Esophagus muscularis mucosa (tissue), 4 donors: Measurements from ENCODE around the gene OR6B2. TPM values are rescaled to one million over a fixed set of nuclear protein-coding genes. Genes with fewer than 3 reads are reported as not detected.

Source experiments
- DNase-seq: peaks from one replicate; pipeline ENCODE4 v3.0.0-alpha.2; 2017; ENCODE audit errors: extremely low spot score
- H3K27ac ChIP-seq, 4 donors: fragments of 200-600 bp; sonication (generic); replicated peaks in 1 of 4; 1 replicate in 3 of 4; 2 replicates in 1 of 4; pipeline ENCODE4 v1.5.1; 2016 to 2019; ENCODE audit warnings: mild to moderate bottlenecking in 1 of 4
- H3K27me3 ChIP-seq, 4 donors: fragments of 200-600 bp; sonication (generic); one replicate each; pipeline versions ENCODE4 v1.5.1 to v1.6.0; 2016 to 2019
- H3K36me3 ChIP-seq, 4 donors: fragments of 200-600 bp; sonication (generic); one replicate each; pipeline ENCODE4 v1.5.1; 2016 to 2019
- H3K4me1 ChIP-seq, 4 donors: fragments of 200-600 bp; sonication (generic); one replicate each; pipeline ENCODE4 v1.5.1; 2016 to 2019
- H3K4me3 ChIP-seq, 4 donors: fragments of 200-600 bp; sonication (generic); 1 replicate in 2 of 4; 2 replicates in 2 of 4; pipeline ENCODE4 v1.5.1; 2016 to 2019; ENCODE audit warnings: mild to moderate bottlenecking in 4 of 4, moderate library complexity in 1 of 4
- H3K9me3 ChIP-seq, 4 donors: fragments of 200-600 bp; sonication (generic); 1 replicate in 3 of 4; 2 replicates in 1 of 4; pipeline ENCODE4 v1.5.1; 2016 to 2019
- EP300 ChIP-seq: sonication (generic); formaldehyde crosslinking; IDR thresholded peaks from one replicate; pipeline ENCODE4 v1.6.1; 2017; ENCODE audit warnings: antibody characterized with exemption
- POLR2A ChIP-seq: fragments of 450-650 bp; IDR thresholded peaks from one replicate; pipeline ENCODE4 v1.6.1; 2017; ENCODE audit warnings: antibody characterized with exemption, moderate library complexity, mild to moderate bottlenecking, low read depth
- POLR2AphosphoS5 ChIP-seq, 2 donors: sonication (generic); formaldehyde crosslinking; IDR thresholded peaks; one replicate each; pipeline ENCODE4 v1.6.1; 2017; ENCODE audit warnings: antibody characterized with exemption in 2 of 2
- WGBS: methylation state at CpG from one replicate; pipeline ENCODE4 v1.1.5; 2018; 5-methylcytosine and 5-hydroxymethylcytosine counted together
- intact Hi-C: fragments of 100-400 bp; cut with DNase I; formaldehyde crosslinking; loops from one replicate; pipeline ENCODE4 v1.15.1; 2023
- total RNA-seq, 4 donors: library from RNA; depleted of rRNA; stranded (reverse); fragments of >200 nt; gene quantifications; one replicate each; pipeline versions ENCODE4 v1.1.0 to v1.2.1, GENCODE V29; 2016
- TF ChIP-seq, protein P1 (sequence below), 3 experiments: fragments of 200-600 bp in 2 of 3; fragments of 450-650 bp in 1 of 3; sonication (generic) in 2 of 3; IDR thresholded peaks; one replicate each; pipeline ENCODE4 v1.5.1; 2017 to 2019; ENCODE audit warnings: antibody characterized with exemption in 3 of 3, mild to moderate bottlenecking in 2 of 3, moderate library complexity in 1 of 3

OR6B2 gene
- total RNA-seq, 4 donors from 2014 or later = not detected

DNA sequence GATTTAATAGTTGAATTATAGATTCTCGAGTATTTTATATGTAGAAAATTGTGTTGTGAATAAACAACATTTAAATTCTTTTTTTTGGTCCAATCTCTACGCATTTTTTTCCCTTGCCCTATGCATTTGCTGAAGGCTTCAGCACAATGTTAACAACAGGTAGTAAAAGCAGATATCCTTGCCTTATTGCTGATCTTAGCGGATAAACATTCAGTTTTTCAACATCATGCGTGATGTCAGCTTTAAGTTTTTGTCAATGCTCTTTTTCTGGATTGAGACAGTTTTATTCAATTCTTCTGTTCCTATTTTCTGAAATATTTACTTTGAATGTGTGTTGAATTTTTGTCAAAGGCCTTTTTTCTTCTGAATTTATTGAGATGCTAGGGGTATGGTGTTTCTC lies 34.7 kb upstream of the OR6B2 start:
- no peak overlapping the region for H3K27ac ChIP-seq
- peaks cover 0 to 14% (median 4%) of the 10 kb centered on the region in 4 donors for H3K9me3 ChIP-seq
- H3K27me3 ChIP-seq = no peaks in the 10 kb centered on the region
- no peaks in the 10 kb centered on the region for H3K4me1 ChIP-seq
- no peak for DNase-seq
- intact Hi-C loops = no loop called here
- 88% methylated on average over 4 of the region's 4 CpGs for WGBS
- no peak for TF ChIP-seq POLR2AphosphoS5 (IDR thresholded peaks at IDR 0.05)
- no peak for TF ChIP-seq POLR2A
- no peaks in the 10 kb centered on the region for H3K36me3 ChIP-seq
- H3K4me3 ChIP-seq = no peak overlapping the region

DNA sequence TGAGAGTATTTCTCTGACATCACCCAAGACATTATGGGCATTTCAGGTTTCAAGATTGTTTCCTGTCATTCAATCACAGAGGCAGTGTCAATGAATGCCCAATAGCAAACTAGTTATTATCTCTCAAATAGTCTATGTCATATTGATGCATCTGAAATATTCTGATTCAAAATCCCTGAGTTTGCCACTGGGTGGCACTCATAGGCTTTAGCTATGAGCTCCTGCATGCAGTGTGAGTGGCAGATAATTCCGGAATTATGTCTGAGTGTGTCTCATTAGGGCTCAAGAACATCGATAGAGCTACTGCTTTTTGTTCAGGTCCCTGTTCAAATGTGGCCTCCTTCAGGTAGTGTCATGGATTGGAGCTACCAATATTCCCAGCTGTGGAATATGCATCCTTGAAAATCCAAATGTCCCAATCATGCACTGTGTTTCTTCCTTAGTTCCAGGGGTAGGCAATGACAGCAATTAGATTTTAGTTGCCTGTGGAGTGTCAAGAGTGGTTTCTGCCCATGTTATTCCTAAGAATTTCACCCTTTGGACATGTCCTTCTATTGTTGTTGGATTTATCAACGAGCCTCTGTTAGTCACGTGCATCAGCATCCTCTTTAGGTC lies 30.9 kb upstream of the OR6B2 start:
- Histone ChIP-seq H3K4me3 (no peak overlapping the region), H3K27ac (no peak overlapping the region), H3K4me1 (no peaks in the 10 kb centered on the region), H3K36me3 (no peaks in the 10 kb centered on the region), H3K9me3 (peaks cover 0 to 5% (median 0%) of the 10 kb centered on the region in 4 donors), H3K27me3 (peaks cover 0 to 29% (median 2%) of the 10 kb centered on the region in 4 donors)
- no peak for DNase-seq
- TF ChIP-seq POLR2A = no peak
- TF ChIP-seq EP300 = no peak
- no peak for TF ChIP-seq POLR2AphosphoS5 (IDR thresholded peaks at IDR 0.05)
- TF ChIP-seq, protein P1, sequence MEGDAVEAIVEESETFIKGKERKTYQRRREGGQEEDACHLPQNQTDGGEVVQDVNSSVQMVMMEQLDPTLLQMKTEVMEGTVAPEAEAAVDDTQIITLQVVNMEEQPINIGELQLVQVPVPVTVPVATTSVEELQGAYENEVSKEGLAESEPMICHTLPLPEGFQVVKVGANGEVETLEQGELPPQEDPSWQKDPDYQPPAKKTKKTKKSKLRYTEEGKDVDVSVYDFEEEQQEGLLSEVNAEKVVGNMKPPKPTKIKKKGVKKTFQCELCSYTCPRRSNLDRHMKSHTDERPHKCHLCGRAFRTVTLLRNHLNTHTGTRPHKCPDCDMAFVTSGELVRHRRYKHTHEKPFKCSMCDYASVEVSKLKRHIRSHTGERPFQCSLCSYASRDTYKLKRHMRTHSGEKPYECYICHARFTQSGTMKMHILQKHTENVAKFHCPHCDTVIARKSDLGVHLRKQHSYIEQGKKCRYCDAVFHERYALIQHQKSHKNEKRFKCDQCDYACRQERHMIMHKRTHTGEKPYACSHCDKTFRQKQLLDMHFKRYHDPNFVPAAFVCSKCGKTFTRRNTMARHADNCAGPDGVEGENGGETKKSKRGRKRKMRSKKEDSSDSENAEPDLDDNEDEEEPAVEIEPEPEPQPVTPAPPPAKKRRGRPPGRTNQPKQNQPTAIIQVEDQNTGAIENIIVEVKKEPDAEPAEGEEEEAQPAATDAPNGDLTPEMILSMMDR (IDR thresholded peaks at IDR 0.05) = peak; percentile 48 to 65 (median 60)
- intact Hi-C loops = loop anchor here (1.0 kb wide), 1 partner anchor 82 kb away; no protein-coding TSS in a partner anchor
- WGBS = 44% methylated on average over 4 of the region's 4 CpGs

DNA sequence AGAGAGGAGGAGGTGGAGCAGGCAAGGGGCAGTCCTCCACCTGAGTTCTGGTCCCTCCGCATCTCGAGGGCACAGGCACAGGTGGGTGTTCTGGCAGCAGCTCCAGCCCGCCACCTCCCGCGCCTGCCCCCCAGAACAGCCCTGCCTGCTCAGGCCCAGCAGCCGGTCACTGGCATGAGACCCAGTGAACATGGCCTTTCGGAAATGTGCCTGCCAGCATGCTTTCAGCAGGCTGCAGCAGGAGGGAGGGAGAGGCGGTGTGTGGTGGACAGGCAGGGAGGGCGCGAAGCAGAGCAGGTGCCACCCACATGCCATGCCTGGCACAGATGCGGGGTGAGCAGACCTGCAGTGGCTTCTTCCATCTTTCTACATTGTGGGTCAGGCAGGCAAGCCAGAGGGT lies 26.4 kb upstream of the OR6B2 start:
- Histone ChIP-seq H3K36me3 (no peaks in the 10 kb centered on the region), H3K4me1 (no peaks in the 10 kb centered on the region), H3K4me3 (no peak overlapping the region), H3K27ac (no peak overlapping the region), H3K9me3 (no peaks in the 10 kb centered on the region), H3K27me3 (peaks cover 0 to 67% (median 8%) of the 10 kb centered on the region in 4 donors)
- DNase-seq = no peak
- TF ChIP-seq POLR2AphosphoS5 (IDR thresholded peaks at IDR 0.05) (no peak), POLR2A (no peak), EP300 (no peak)
- TF ChIP-seq, protein P1 (IDR thresholded peaks at IDR 0.05) = no peak
- 90% methylated on average over 11 of the region's 11 CpGs for WGBS
- intact Hi-C loops = no loop called here

DNA sequence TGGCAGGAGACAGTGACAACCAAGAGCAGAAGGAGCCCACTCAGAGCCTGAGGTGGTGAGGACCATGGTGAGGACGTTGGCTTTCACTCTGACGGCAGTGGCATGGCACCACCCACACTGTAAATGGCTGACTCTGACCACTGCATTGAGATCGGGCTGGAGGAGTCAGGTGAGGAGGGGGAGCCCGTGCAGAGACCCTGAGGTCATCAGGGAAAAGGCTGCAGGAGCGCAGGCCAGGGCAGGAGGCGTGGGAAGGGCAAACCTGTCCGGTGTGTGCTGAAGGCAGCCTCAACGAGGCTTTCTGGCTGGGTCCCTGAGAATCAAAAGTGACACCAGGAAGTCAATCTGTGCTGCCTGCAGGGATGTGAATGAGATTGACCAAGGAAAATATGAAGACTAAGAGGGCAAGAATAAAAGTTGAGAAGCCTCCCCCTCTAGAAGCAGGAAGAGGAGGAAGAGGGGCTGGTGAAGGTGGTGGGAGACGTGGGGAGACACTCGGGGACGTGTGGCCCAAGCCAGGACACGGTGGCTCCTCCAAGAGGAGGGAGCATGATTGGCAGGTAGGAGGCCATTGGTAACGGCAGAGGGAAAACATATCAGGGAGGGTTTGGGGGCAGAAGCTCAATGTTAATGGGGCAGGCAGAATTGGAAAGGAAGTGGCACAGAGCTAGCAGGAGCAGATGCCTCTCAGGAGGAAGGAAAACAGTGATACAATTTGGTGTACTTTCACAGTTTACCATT lies 25.1 kb upstream of the OR6B2 start:
- no peak overlapping the region for H3K4me3 ChIP-seq
- H3K9me3 ChIP-seq = no peaks in the 10 kb centered on the region
- 46% methylated on average over 13 of the region's 13 CpGs for WGBS
- peaks cover 0 to 77% (median 8%) of the 10 kb centered on the region in 4 donors for H3K27me3 ChIP-seq
- no peaks in the 10 kb centered on the region for H3K36me3 ChIP-seq
- TF ChIP-seq POLR2A = no peak
- TF ChIP-seq EP300 = no peak
- TF ChIP-seq, protein P1 (IDR thresholded peaks at IDR 0.05) = no peak
- TF ChIP-seq POLR2AphosphoS5 (IDR thresholded peaks at IDR 0.05) = no peak
- H3K4me1 ChIP-seq = no peaks in the 10 kb centered on the region
- intact Hi-C loops = no loop called here
- H3K27ac ChIP-seq = no peak overlapping the region
- DNase-seq = no peak

DNA sequence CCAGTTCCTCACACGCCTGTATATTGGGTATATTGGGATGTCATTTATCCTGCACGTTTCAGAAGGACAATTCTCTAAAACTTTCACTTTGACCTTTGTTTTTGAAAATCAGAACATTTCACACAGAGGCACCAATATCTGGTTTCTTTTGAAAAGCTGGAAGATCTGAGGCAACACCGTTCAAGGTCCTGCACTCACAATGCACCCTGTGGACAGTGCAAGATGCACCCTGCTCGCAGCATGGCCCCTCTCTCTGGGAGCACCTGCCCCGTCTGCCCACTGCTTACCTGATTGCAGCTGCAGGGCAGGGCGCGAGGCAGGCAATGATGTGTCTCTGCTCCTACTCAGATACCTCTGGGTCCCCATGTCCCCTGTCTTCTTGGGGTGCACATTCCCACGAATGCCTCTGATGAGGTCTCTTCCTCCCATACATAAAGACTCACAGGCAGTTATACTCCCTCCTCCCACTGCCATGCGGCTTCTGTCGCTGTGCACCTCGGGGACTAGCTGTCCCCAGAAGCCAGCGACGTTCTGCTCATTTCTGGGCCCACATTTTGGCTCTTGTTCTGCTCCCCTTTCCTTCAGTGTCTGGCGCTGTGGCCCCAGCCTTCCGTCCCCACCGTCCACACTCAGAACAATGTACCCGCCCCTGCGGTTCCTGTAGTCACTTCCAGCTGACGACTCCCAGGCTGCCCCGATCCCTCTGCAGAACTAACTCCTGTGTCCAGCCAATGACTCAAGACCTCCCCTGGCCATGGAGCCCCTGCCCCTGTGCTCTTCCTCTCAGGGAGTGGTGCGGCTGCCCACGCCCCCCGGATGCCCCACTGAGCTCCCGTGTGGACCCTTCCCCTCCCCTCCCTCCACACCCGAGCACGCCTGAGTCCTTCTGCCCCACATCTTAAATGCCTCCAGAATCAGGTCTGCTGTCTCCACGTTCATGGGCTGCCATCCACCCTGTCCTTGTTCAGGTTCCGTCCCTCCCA lies 23.2 kb upstream of the OR6B2 start, which contains the start of gene OR6B3:
OR6B3 (minus strand) TSS at position 349 of the 983 bp plus-strand sequence.
- Histone ChIP-seq H3K4me1 (no peaks in the 10 kb centered on the region), H3K9me3 (no peaks in the 10 kb centered on the region), H3K27me3 (peaks cover 0 to 84% (median 8%) of the 10 kb centered on the region in 4 donors), H3K36me3 (no peaks in the 10 kb centered on the region), H3K4me3 (no peak within 1 kb of the TSS), H3K27ac (no peak within 1 kb of the TSS)
- TF ChIP-seq, protein P1 (IDR thresholded peaks at IDR 0.05) = no peak
- no peak for TF ChIP-seq POLR2AphosphoS5 (IDR thresholded peaks at IDR 0.05)
- TF ChIP-seq EP300 = no peak
- TF ChIP-seq POLR2A = no peak
- no peak for DNase-seq
- WGBS = 56% methylated on average over 24 of the region's 28 CpGs
- intact Hi-C loops = no loop called here
